GM12878 (cell line): ENCODE results near the gene GPR68. TPM values are rescaled to one million over a fixed set of nuclear protein-coding genes. Genes with fewer than 3 reads are reported as not detected.

Source experiments
- ATAC-seq: fragments of 200-7000 bp; cut with Tn5 transposase; 3 replicates; pipeline ENCODE4 v1.9.1; 2020; ENCODE audit warnings: mild to moderate bottlenecking, moderate library complexity
- Bru-seq: library from RNA; stranded (reverse); fragments of 400-500 nt; gene quantifications from one replicate; lab custom pipeline; 2021; lab: Mats Ljungman, UMichigan
- BruChase-seq, 2 experiments: library from RNA; stranded (reverse); fragments of 400-500 nt; gene quantifications; one replicate each; lab custom pipeline; 2021; lab: Mats Ljungman, UMichigan
- BruUV-seq: library from RNA; stranded (reverse); fragments of 400-500 nt; replicated peaks from 2 replicates; lab custom pipeline; 2021; lab: Mats Ljungman, UMichigan
- CTCF ChIA-PET: fragments of 300-600 bp; sonication (Branson Sonifier 250); formaldehyde crosslinking; extraction: SDS; loops from one replicate; lab custom pipeline; 2021; ENCODE audit warnings: inconsistent platforms; lab: Yijun Ruan, JAX
- POLR2A ChIA-PET: fragments of 350-600 bp; formaldehyde crosslinking; extraction: SDS; loops from one replicate; lab custom pipeline; 2021; ENCODE audit warnings: inconsistent platforms; lab: Charles Lee
- RAD21 ChIA-PET: fragments of 300-600 bp; sonication (Branson Sonifier 250); formaldehyde crosslinking; loops from one replicate; lab custom pipeline; 2023; ENCODE audit warnings: antibody characterized with exemption; ENCODE audit not compliant: unreplicated experiment; lab: Charles Lee
- SMC1A ChIA-PET: fragments of 300-600 bp; sonication (Branson Sonifier 250); formaldehyde crosslinking; loops from one replicate; lab custom pipeline; 2023; ENCODE audit not compliant: unreplicated experiment, uncharacterized antibody; lab: Charles Lee
- DNase-seq: peaks from one replicate; pipeline ENCODE4 v3.0.0-alpha.2; 2011; ENCODE audit warnings: low read depth, low spot score
- FAIRE-seq: peaks from 3 replicates; lab custom pipeline; 2011; peaks lifted over from hg19 to GRCh38; lab: Jason Lieb, UNC
- H2AFZ ChIP-seq: 2 replicates; pipeline ENCODE4 v1.6.0; 2011; ENCODE audit warnings: low read depth, low read length, control low read depth; ENCODE audit not compliant: control insufficient read depth
- H3K27ac ChIP-seq: 2 replicates; pipeline ENCODE4 v1.5.1; 2011; ENCODE audit warnings: control low read depth; ENCODE audit not compliant: control insufficient read depth, insufficient read depth
- H3K27me3 ChIP-seq, 2 experiments: replicated peaks in 1 of 2; 2 replicates each; pipeline versions ENCODE4 v1.6.0 to v1.6.1; 2011; ENCODE audit warnings: low read length in 1 of 2; ENCODE audit not compliant: control insufficient read depth in 2 of 2, insufficient read depth in 2 of 2
- H3K36me3 ChIP-seq, 2 experiments: 2 replicates each; pipeline ENCODE4 v1.5.1; 2011; ENCODE audit warnings: low read length in 1 of 2; ENCODE audit not compliant: control insufficient read depth in 2 of 2, insufficient read depth in 2 of 2
- H3K4me1 ChIP-seq: 2 replicates; pipeline ENCODE4 v1.6.1; 2011; ENCODE audit warnings: mild to moderate bottlenecking, low read length, moderate library complexity, mixed read lengths; ENCODE audit not compliant: control insufficient read depth, insufficient read depth
- H3K4me2 ChIP-seq: 2 replicates; pipeline ENCODE4 v1.6.0; 2011; ENCODE audit warnings: control low read depth; ENCODE audit not compliant: control insufficient read depth, insufficient read depth
- H3K4me3 ChIP-seq: fragments of 200-600 bp; sonication (generic); 2 replicates; pipeline ENCODE4 v1.5.1; 2016
- H3K79me2 ChIP-seq: 2 replicates; pipeline ENCODE4 v1.6.0; 2011; ENCODE audit warnings: low read length; ENCODE audit not compliant: control insufficient read depth, insufficient read depth
- H3K9ac ChIP-seq: 2 replicates; pipeline ENCODE4 v1.8.0; 2011; ENCODE audit warnings: low read length, control low read depth, mixed read lengths; ENCODE audit not compliant: control insufficient read depth, insufficient read depth
- H3K9me3 ChIP-seq: replicated peaks from 3 replicates; pipeline ENCODE4 v1.5.1; 2011; ENCODE audit warnings: mild to moderate bottlenecking, low read length; ENCODE audit not compliant: control insufficient read depth, insufficient read depth
- H4K20me1 ChIP-seq: 2 replicates; pipeline ENCODE4 v1.6.0; 2011; ENCODE audit not compliant: control insufficient read depth, insufficient read depth
- CHD2 ChIP-seq: IDR thresholded peaks from 2 replicates; pipeline ENCODE4 v1.6.1; 2011; ENCODE audit warnings: low read depth, low read length, improper control_type of control experiment, borderline replicate concordance
- NFXL1 ChIP-seq: fragments of 450-650 bp; IDR thresholded peaks from 2 replicates; pipeline ENCODE4 v1.6.1; 2017; ENCODE audit warnings: antibody characterized with exemption, mild to moderate bottlenecking, borderline replicate concordance
- SPI1 ChIP-seq: IDR thresholded peaks from 2 replicates; pipeline ENCODE4 v1.6.1; 2011; ENCODE audit warnings: low read depth, mild to moderate bottlenecking, low read length, moderate library complexity, borderline replicate concordance; ENCODE audit not compliant: insufficient read depth
- YY1 ChIP-seq: IDR thresholded peaks from 2 replicates; pipeline ENCODE4 v1.6.1; 2011; ENCODE audit warnings: low read depth, mild to moderate bottlenecking, low read length
- ZNF24 ChIP-seq: fragments of 450-650 bp; IDR thresholded peaks from 2 replicates; pipeline ENCODE4 v1.6.1; 2017; ENCODE audit warnings: antibody characterized with exemption, mild to moderate bottlenecking
- WGBS: methylation state at CpG from one replicate; pipeline ENCODE4 v1.1.6; 2016; ENCODE audit warnings: low lambda C conversion rate; ENCODE audit not compliant: insufficient replicate concordance, insufficient coverage; ENCODE audit errors: missing lambda C conversion rate; 5-methylcytosine and 5-hydroxymethylcytosine counted together
- in situ Hi-C: fragments of 300-500 bp; cut with MboI; formaldehyde crosslinking; loops from 9 replicates; pipeline ENCODE4 v1.14.3; 2018; ENCODE audit warnings: mixed read lengths
- intact Hi-C: fragments of 100-400 bp; cut with micrococcal nuclease; formaldehyde crosslinking; loops from one replicate; pipeline ENCODE4 v1.14.2; 2022; ENCODE audit not compliant: unreplicated experiment
- long read RNA-seq, 2 experiments: library from polyadenylated mRNA; unstranded; transcript quantifications; one replicate each; pipeline ENCODE4 v2.0.0, GENCODE V29; 2019 to 2020
- polyA minus RNA-seq, 3 experiments: library from RNA; depleted of rRNA, polyadenylated mRNA; stranded (reverse); fragments of >200 nt; gene quantifications; 2 replicates each; pipeline ENCODE4 v1.2.3, GENCODE V29; 2011
- polyA plus RNA-seq, 11 experiments: library from polyadenylated mRNA; depleted of rRNA in 4 of 11; unstranded in 6 of 11; stranded (reverse) in 5 of 11; fragments of >200 nt; fragmentation: Nextera tagmentation in 4 of 11; fragmentation: Illumina TruSeq in 1 of 11; extraction: Ambion mirVana in 4 of 11; extraction: Trizol in 1 of 11; gene quantifications; 1 replicate in 1 of 11; 2 replicates in 10 of 11; pipeline versions ENCODE4 v1.2.1 to v1.2.3, GENCODE V29; 2011 to 2016; ENCODE audit warnings: inconsistent platforms in 2 of 11, missing spikeins in 2 of 11, low read depth in 1 of 11
- total RNA-seq, 4 experiments: library from RNA; depleted of rRNA in 3 of 4; stranded (reverse); fragments of >200 nt in 3 of 4; fragmentation: Illumina TruSeq in 1 of 4; extraction: Trizol in 1 of 4; gene quantifications; 2 replicates each; pipeline versions ENCODE4 v1.2.1 to v1.2.3, GENCODE V29; 2013 to 2021
- TF ChIP-seq, protein P1 (sequence below): fragments of 450-650 bp; IDR thresholded peaks from 2 replicates; pipeline ENCODE4 v1.6.1; 2016; ENCODE audit warnings: mild to moderate bottlenecking
- TF ChIP-seq, protein P2 (sequence below): fragments of 450-650 bp; IDR thresholded peaks from 2 replicates; pipeline ENCODE4 v1.6.1; 2018; ENCODE audit warnings: mild to moderate bottlenecking, low read depth, moderate library complexity; ENCODE audit not compliant: partially characterized antibody
- TF ChIP-seq, protein P3 (sequence below): fragments of 450-650 bp; IDR thresholded peaks from 2 replicates; pipeline ENCODE4 v1.6.1; 2017; ENCODE audit warnings: mild to moderate bottlenecking, moderate library complexity

The GPR68 gene, protein sequence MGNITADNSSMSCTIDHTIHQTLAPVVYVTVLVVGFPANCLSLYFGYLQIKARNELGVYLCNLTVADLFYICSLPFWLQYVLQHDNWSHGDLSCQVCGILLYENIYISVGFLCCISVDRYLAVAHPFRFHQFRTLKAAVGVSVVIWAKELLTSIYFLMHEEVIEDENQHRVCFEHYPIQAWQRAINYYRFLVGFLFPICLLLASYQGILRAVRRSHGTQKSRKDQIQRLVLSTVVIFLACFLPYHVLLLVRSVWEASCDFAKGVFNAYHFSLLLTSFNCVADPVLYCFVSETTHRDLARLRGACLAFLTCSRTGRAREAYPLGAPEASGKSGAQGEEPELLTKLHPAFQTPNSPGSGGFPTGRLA
- 1.0 TPM in 2 replicates for total RNA-seq (2013; cell fraction: nucleolus; rRNA removed)
- total RNA-seq (2014; rRNA removed) (2.2 and 3.1 TPM in 2 replicates), total RNA-seq (2014; rRNA removed; fragmentation: Illumina TruSeq; extraction: Trizol) (0.76 and 1.1 TPM in 2 replicates), total RNA-seq (2021) (2.1 and 2.4 TPM in 2 replicates), polyA plus RNA-seq (2011; rRNA removed) (1.9 and 3.0 TPM in 2 replicates), polyA plus RNA-seq (2014; fragmentation: Illumina TruSeq; extraction: Trizol) (1.1 and 1.2 TPM in 2 replicates), polyA plus RNA-seq (2014; fragmentation: Nextera tagmentation; extraction: Ambion mirVana) (under 1 TPM; 0.06 to 0.35 TPM), polyA plus RNA-seq (2014; rRNA removed) (2.7 and 3.4 TPM in 2 replicates), polyA plus RNA-seq (2016; fragmentation: Nextera tagmentation; extraction: Ambion mirVana) (1 to 10 TPM; 1.8 TPM), polyA minus RNA-seq (2011; rRNA and poly(A)+ RNA removed) (2.8 and 6.9 TPM in 2 replicates), Bru-seq, nascent RNA (percentile 54 among the genes with signal in this experiment), BruChase-seq, experiment 1, labeled RNA remaining after a 6-hour chase (percentile 40 among the genes with signal in this experiment), BruChase-seq, experiment 2, labeled RNA remaining after a 2-hour chase (percentile 36 among the genes with signal in this experiment)
- polyA plus RNA-seq (2011; ENCODE audit: low read depth) = 0.76 TPM
- polyA plus RNA-seq (2011; cell fraction: cytosol; rRNA removed) = 8.1 and 9.1 TPM in 2 replicates
- polyA plus RNA-seq (2011; cell fraction: nucleus; rRNA removed) = 7.7 and 8.0 TPM in 2 replicates
- 1.1 and 1.3 TPM in 2 replicates for polyA plus RNA-seq (2012)
- polyA minus RNA-seq (2011; cell fraction: cytosol; rRNA and poly(A)+ RNA removed) = 1.2 and 3.3 TPM in 2 replicates
- 1.6 and 1.7 TPM in 2 replicates for polyA minus RNA-seq (2011; cell fraction: nucleus; rRNA and poly(A)+ RNA removed)
- long read RNA-seq, experiment 1, partial matches to known transcripts = 0 of 3 reads
- long read RNA-seq, experiment 1, other reads (novel, unspliced or antisense) = 3 of 3 reads
- long read RNA-seq, experiment 2, partial matches to known transcripts = 0 of 8 reads
- long read RNA-seq, experiment 2, other reads (novel, unspliced or antisense) = 8 of 8 reads

DNA sequence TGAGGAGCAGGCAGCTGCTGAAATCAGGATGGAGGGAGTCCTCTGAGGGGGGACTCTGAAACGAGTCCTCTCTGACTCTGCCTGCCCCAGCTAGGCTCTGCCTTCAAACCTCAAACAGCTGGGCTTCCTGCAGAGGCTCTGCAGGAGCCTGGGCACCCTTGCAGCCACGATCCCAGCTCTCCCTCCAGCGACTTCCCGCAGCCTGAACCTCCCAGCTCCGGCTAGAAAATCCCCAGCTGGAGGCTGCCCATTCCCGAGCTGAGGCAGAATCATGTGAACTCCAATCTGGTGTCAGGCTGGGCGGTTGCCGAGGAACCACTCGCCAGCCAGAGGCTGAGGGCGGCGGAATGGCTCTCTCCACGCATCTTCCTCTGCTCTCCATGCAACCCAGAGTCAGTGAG, at the start of gene GPR68:
Gene GPR68, minus strand, starts transcription at position 204 of the 401 bp plus-strand sequence. CDS start 9,654 bp downstream, outside the sequence.
- BruUV-seq = no TSS peak
- intact Hi-C loops (loop anchor here (5.0 kb wide), 1 partner anchor 173 kb away; the partner anchor contains the start of gene CCDC88C), in situ Hi-C loops (no loop called here)
- no peak for FAIRE-seq
- Histone ChIP-seq H3K36me3 (no peaks in the 10 kb centered on the region; a peak in 1 of 4 replicates), H3K79me2 (peaks cover 15% of the 10 kb centered on the region), H3K4me2 (peak within 1 kb of the TSS; percentile 83), H3K9me3 (no peaks in the 10 kb centered on the region), H4K20me1 (no peaks in the 10 kb centered on the region), H3K4me3 (peak within 1 kb of the TSS; percentile 16), H3K9ac (peak within 1 kb of the TSS; percentile 56), H3K27ac (peak within 1 kb of the TSS; percentile 86), H3K27me3 (no peaks in the 10 kb centered on the region), H2AFZ (no peak within 1 kb of the TSS), H3K4me1 (peaks cover 32% of the 10 kb centered on the region)
- ChIA-PET RAD21 (interaction anchor here (1.0 to 5.2 kb wide), 6 partner anchors 13 to 342 kb away, joined by 3 to 90 read pairs (median 6); no protein-coding TSS in a partner anchor), SMC1A (interaction anchor here (0.8 to 9.8 kb wide), 14 partner anchors 8 to 340 kb away, joined by 3 to 142 read pairs (median 4); no protein-coding TSS in a partner anchor), POLR2A (interaction anchor here (0.6 to 5.9 kb wide), 4 partner anchors 13 to 129 kb away, joined by 3 to 108 read pairs (median 8); no protein-coding TSS in a partner anchor), CTCF (interaction anchor here (0.5 to 6.5 kb wide), 6 partner anchors 8 to 862 kb away, joined by 3 to 59 read pairs (median 10); partner anchors contain the start of gene ATXN3)
- 0 out of 3 replicates have a peak, but pooled peaks have one; percentile 2 for ATAC-seq
- 83% methylated on average over 12 of the region's 12 CpGs for WGBS
- DNase-seq = no peak
- TF ChIP-seq YY1 = no peak
- TF ChIP-seq, protein P1, sequence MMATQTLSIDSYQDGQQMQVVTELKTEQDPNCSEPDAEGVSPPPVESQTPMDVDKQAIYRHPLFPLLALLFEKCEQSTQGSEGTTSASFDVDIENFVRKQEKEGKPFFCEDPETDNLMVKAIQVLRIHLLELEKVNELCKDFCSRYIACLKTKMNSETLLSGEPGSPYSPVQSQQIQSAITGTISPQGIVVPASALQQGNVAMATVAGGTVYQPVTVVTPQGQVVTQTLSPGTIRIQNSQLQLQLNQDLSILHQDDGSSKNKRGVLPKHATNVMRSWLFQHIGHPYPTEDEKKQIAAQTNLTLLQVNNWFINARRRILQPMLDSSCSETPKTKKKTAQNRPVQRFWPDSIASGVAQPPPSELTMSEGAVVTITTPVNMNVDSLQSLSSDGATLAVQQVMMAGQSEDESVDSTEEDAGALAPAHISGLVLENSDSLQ = no peak
- TF ChIP-seq ZNF24 = no peak
- TF ChIP-seq, protein P2, sequence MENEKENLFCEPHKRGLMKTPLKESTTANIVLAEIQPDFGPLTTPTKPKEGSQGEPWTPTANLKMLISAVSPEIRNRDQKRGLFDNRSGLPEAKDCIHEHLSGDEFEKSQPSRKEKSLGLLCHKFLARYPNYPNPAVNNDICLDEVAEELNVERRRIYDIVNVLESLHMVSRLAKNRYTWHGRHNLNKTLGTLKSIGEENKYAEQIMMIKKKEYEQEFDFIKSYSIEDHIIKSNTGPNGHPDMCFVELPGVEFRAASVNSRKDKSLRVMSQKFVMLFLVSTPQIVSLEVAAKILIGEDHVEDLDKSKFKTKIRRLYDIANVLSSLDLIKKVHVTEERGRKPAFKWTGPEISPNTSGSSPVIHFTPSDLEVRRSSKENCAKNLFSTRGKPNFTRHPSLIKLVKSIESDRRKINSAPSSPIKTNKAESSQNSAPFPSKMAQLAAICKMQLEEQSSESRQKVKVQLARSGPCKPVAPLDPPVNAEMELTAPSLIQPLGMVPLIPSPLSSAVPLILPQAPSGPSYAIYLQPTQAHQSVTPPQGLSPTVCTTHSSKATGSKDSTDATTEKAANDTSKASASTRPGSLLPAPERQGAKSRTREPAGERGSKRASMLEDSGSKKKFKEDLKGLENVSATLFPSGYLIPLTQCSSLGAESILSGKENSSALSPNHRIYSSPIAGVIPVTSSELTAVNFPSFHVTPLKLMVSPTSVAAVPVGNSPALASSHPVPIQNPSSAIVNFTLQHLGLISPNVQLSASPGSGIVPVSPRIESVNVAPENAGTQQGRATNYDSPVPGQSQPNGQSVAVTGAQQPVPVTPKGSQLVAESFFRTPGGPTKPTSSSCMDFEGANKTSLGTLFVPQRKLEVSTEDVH = no peak
- TF ChIP-seq, protein P3, sequence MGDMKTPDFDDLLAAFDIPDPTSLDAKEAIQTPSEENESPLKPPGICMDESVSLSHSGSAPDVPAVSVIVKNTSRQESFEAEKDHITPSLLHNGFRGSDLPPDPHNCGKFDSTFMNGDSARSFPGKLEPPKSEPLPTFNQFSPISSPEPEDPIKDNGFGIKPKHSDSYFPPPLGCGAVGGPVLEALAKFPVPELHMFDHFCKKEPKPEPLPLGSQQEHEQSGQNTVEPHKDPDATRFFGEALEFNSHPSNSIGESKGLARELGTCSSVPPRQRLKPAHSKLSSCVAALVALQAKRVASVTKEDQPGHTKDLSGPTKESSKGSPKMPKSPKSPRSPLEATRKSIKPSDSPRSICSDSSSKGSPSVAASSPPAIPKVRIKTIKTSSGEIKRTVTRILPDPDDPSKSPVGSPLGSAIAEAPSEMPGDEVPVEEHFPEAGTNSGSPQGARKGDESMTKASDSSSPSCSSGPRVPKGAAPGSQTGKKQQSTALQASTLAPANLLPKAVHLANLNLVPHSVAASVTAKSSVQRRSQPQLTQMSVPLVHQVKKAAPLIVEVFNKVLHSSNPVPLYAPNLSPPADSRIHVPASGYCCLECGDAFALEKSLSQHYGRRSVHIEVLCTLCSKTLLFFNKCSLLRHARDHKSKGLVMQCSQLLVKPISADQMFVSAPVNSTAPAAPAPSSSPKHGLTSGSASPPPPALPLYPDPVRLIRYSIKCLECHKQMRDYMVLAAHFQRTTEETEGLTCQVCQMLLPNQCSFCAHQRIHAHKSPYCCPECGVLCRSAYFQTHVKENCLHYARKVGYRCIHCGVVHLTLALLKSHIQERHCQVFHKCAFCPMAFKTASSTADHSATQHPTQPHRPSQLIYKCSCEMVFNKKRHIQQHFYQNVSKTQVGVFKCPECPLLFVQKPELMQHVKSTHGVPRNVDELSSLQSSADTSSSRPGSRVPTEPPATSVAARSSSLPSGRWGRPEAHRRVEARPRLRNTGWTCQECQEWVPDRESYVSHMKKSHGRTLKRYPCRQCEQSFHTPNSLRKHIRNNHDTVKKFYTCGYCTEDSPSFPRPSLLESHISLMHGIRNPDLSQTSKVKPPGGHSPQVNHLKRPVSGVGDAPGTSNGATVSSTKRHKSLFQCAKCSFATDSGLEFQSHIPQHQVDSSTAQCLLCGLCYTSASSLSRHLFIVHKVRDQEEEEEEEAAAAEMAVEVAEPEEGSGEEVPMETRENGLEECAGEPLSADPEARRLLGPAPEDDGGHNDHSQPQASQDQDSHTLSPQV = no peak
- TF ChIP-seq SPI1 = no peak
- TF ChIP-seq NFXL1 = peak; percentile 46; the same call in 1 of the 2 replicates
- no peak for TF ChIP-seq CHD2
